ENCODE results near the gene RBM23. TPM values are rescaled to one million over a fixed set of nuclear protein-coding genes. Genes with fewer than 3 reads are reported as not detected.

The RBM23 gene
- total and polyA plus RNA-seq, 9 of the 15 experiments (the other 6 are each of a cell fraction or from before 2014, with no cell fraction given), result 46.0 to 102 (median 58.5) TPM

DNA sequence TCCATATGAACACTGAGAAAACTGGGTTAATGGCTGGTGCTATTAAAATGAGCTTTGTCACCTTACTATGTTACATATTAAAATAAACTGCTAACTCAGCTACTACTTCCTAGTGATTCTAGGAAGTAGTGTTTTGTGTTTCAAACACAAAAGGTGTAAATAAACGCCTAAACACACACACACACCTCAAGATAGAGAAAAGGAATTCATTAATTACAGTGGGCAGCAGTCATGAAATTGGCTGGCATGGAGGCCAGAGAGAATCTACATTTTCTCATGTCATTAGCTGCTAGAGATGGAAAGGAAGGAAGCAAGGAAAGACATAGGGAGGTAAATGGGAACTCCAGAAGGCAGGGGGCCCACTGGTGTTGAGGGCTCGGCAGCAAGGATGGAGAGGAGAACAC lies 11.0 kb upstream of the RBM23 start:
- no TSS peak for BruUV-seq (replicated peaks)
- Histone ChIP-seq H3K4me2 (ENCODE audit: insufficient read depth, low read length) (peak overlapping the region; percentile 93), H2AFZ (ENCODE audit: low read depth, low read length) (peak overlapping the region; percentile 92), H3K9ac (ENCODE audit: insufficient read depth in 1 of 2, low read depth in 2 of 2, low read length in 2 of 2) (peak overlapping the region; percentile 77 to 86; a peak in 3 of 4 replicates), H3K9me1 (ENCODE audit: control insufficient read depth, insufficient read depth, low read length) (no peaks in the 10 kb centered on the region), H3K9me3 (replicated peaks; ENCODE audit: control insufficient read depth, insufficient read depth, low read depth, low read length) (no peaks in the 10 kb centered on the region), H3K27me3 (ENCODE audit: control insufficient read depth in 2 of 2, insufficient read depth in 2 of 2, low read length in 2 of 2) (no peaks in the 10 kb centered on the region), H3K36me3 (ENCODE audit: control insufficient read depth, insufficient read depth, low read length) (peaks cover 33% of the 10 kb centered on the region), H3K4me3 (peak overlapping the region; percentile 80), H3K79me2 (ENCODE audit: control insufficient read depth, insufficient read depth, low read length) (peaks cover 36% of the 10 kb centered on the region), H3K4me1 (replicated peaks in 1 of 2; ENCODE audit: control insufficient read depth in 2 of 2, insufficient read depth in 2 of 2, low read length in 2 of 2) (peaks cover 5 to 14% of the 10 kb centered on the region in 2 experiments; a peak in 3 of 5 replicates), H4K20me1 (replicated peaks; ENCODE audit: control insufficient read depth, insufficient read depth, low read length) (no peaks in the 10 kb centered on the region), H3K27ac (ENCODE audit: extremely low read depth, low read depth, low read length) (peak overlapping the region; percentile 76)
- intact Hi-C loops (cut with micrococcal nuclease) (loop anchor here (1.0 to 2.0 kb wide), 4 partner anchors 27 to 128 kb away; partner anchors contain the start of gene HAUS4), in situ Hi-C loops (cut with MboI) (loop anchor here (5.0 kb wide), 1 partner anchor 52 kb away; the partner anchor contains the start of gene AJUBA)
- ATAC-seq (no peak), FAIRE-seq (no peak), DNase-seq (ENCODE audit: extremely low read depth in 1 of 4, low spot score in 3 of 4) (no peak)
- POLR2A ChIA-PET, result interaction anchor here (0.7 to 6.2 kb wide), 18 partner anchors 8 to 391 kb away, joined by 3 to 62 read pairs (median 5); partner anchors contain the start of genes ACIN1, AJUBA, CDH24 and HAUS4
- CTCF ChIA-PET (ENCODE audit: low intra/inter-chr PET ratio), result interaction anchor here (1.3 to 2.8 kb wide), 2 partner anchors 54 to 128 kb away, joined by 6 to 21 read pairs; partner anchors contain the start of gene AJUBA
- WGBS (ENCODE audit: insufficient coverage, low coverage, missing lambda C conversion rate), result 0% methylated on average over 2 of the region's 2 CpGs
- TF ChIP-seq MAFK (IDR thresholded peaks at IDR 0.05; ENCODE audit: low read length) (peak; percentile 29; the same call in 1 of the 2 replicates), PURB (CRISPR knock-in tag; IDR thresholded peaks at IDR 0.05; ENCODE audit: low read depth) (no peak), ZBTB8A (IDR thresholded peaks at IDR 0.05; ENCODE audit: partially characterized antibody) (no peak), DMBX1 (CRISPR knock-in tag; IDR thresholded peaks at IDR 0.05; ENCODE audit: borderline replicate concordance) (no peak), POLR3A (IDR thresholded peaks at IDR 0.05; ENCODE audit: borderline replicate concordance, extremely low read depth, insufficient read depth, insufficient read length) (no peak), RFX5 (IDR thresholded peaks at IDR 0.05; ENCODE audit: low read depth, low read length) (no peak), CHD1 (IDR thresholded peaks at IDR 0.05; ENCODE audit: low read length) (no peak), U2AF1 (optimal IDR thresholded peaks at IDR 0.05; ENCODE audit: low read depth, low read length) (no peak), ZNF551 (CRISPR knock-in tag; IDR thresholded peaks at IDR 0.05) (no peak), FOSL1 (tag; conservative IDR thresholded peaks at IDR 0.05) (0 out of 2 replicates have a peak, but pooled peaks have one; percentile 44)
- TF ChIP-seq, protein P1, sequence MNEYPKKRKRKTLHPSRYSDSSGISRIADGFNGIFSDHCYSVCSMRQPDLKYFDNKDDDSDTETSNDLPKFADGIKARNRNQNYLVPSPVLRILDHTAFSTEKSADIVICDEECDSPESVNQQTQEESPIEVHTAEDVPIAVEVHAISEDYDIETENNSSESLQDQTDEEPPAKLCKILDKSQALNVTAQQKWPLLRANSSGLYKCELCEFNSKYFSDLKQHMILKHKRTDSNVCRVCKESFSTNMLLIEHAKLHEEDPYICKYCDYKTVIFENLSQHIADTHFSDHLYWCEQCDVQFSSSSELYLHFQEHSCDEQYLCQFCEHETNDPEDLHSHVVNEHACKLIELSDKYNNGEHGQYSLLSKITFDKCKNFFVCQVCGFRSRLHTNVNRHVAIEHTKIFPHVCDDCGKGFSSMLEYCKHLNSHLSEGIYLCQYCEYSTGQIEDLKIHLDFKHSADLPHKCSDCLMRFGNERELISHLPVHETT (CRISPR knock-in tag; conservative IDR thresholded peaks at IDR 0.05 in 1 of 2, IDR thresholded peaks at IDR 0.05 in 1 of 2), result 0 out of 4 replicates have a peak, but pooled peaks of 1 of the 2 experiments have one; percentile 11
- TF ChIP-seq, protein P2, sequence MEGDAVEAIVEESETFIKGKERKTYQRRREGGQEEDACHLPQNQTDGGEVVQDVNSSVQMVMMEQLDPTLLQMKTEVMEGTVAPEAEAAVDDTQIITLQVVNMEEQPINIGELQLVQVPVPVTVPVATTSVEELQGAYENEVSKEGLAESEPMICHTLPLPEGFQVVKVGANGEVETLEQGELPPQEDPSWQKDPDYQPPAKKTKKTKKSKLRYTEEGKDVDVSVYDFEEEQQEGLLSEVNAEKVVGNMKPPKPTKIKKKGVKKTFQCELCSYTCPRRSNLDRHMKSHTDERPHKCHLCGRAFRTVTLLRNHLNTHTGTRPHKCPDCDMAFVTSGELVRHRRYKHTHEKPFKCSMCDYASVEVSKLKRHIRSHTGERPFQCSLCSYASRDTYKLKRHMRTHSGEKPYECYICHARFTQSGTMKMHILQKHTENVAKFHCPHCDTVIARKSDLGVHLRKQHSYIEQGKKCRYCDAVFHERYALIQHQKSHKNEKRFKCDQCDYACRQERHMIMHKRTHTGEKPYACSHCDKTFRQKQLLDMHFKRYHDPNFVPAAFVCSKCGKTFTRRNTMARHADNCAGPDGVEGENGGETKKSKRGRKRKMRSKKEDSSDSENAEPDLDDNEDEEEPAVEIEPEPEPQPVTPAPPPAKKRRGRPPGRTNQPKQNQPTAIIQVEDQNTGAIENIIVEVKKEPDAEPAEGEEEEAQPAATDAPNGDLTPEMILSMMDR (IDR thresholded peaks at IDR 0.05 in 2 of 3, conservative IDR thresholded peaks at IDR 0.05 in 1 of 3; ENCODE audit: insufficient read depth in 2 of 3, low read depth in 1 of 3, low read length in 3 of 3), result no peak
- TF ChIP-seq, protein P3, sequence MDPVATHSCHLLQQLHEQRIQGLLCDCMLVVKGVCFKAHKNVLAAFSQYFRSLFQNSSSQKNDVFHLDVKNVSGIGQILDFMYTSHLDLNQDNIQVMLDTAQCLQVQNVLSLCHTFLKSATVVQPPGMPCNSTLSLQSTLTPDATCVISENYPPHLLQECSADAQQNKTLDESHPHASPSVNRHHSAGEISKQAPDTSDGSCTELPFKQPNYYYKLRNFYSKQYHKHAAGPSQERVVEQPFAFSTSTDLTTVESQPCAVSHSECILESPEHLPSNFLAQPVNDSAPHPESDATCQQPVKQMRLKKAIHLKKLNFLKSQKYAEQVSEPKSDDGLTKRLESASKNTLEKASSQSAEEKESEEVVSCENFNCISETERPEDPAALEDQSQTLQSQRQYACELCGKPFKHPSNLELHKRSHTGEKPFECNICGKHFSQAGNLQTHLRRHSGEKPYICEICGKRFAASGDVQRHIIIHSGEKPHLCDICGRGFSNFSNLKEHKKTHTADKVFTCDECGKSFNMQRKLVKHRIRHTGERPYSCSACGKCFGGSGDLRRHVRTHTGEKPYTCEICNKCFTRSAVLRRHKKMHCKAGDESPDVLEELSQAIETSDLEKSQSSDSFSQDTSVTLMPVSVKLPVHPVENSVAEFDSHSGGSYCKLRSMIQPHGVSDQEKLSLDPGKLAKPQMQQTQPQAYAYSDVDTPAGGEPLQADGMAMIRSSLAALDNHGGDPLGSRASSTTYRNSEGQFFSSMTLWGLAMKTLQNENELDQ (CRISPR knock-in tag; IDR thresholded peaks at IDR 0.05; ENCODE audit: borderline replicate concordance), result no peak

All from K562 (cell line).